GM19099 (cell line): ENCODE results near the gene GGCT.

ENCODE experiments used
- POLR2A ChIP-seq: IDR thresholded peaks from 3 replicates; pipeline ENCODE4 v1.6.1; 2011; ENCODE audit warnings: low read depth; ENCODE audit not compliant: insufficient read length; ENCODE audit errors: extremely low read depth

The GGCT gene

GRCh38 chr7:30472784-30473775 is 31.5 kb downstream of the GGCT start:
- TF ChIP-seq POLR2A = no peak

GRCh38 chr7:30472081-30472783 is 32.4 kb downstream of the GGCT start:
- no peak for TF ChIP-seq POLR2A

GRCh38 chr7:30471205-30471604 is 33.4 kb downstream of the GGCT start:
- no peak for TF ChIP-seq POLR2A

GRCh38 chr7:30470771-30471170 is 33.9 kb downstream of the GGCT start:
- no peak for TF ChIP-seq POLR2A

- TF ChIP-seq POLR2A = no peak
Measured at GRCh38 chr7:30470163-30470770, 34.4 kb downstream of the GGCT start.

GRCh38 chr7:30469303-30469702 is 35.3 kb downstream of the GGCT start:
- TF ChIP-seq POLR2A = no peak

- TF ChIP-seq POLR2A = no peak
Measured at GRCh38 chr7:30468791-30469190, 35.8 kb downstream of the GGCT start.

- TF ChIP-seq POLR2A = no peak
Measured at GRCh38 chr7:30468041-30468440, 36.6 kb downstream of the GGCT start.

GRCh38 chr7:30467271-30467670 is 37.4 kb downstream of the GGCT start:
- no peak for TF ChIP-seq POLR2A

- TF ChIP-seq POLR2A = no peak
Measured at GRCh38 chr7:30466266-30466665, 38.4 kb downstream of the GGCT start.

- no peak for TF ChIP-seq POLR2A
Measured at GRCh38 chr7:30465811-30466180, 38.8 kb downstream of the GGCT start.

GRCh38 chr7:30465046-30465810 is 39.4 kb downstream of the GGCT start:
- no peak for TF ChIP-seq POLR2A

GRCh38 chr7:30464231-30464671 is 40.4 kb downstream of the GGCT start:
- no peak for TF ChIP-seq POLR2A

GRCh38 chr7:30463405-30464145 is 41.1 kb downstream of the GGCT start:
- TF ChIP-seq POLR2A = no peak
